Measurements from ENCODE around the gene A4GALT.
"Not testable (repeated sequence)": the region's sequence is repeated elsewhere in the genome, so short reads cannot be mapped to it uniquely, and the experiment has no call there.

Gene A4GALT

DNA sequence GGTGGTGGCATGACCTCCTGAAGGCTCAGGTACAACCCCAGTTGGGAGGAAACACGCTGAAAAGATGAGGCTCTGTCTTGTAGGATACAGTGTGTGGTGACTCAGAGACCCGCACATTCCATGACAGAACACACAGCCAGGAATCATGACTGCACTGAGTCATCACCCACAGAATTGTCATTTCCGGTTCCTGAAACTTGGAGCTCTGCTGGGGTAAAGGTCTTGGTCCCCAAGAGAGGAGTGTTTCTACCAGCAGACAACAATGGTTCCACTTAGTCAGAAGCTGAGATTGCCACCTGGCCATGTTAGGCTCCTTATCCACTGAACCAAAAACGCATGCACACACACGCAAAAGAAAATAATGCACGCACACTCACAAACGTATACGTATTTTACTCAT lies 40.0 kb downstream of the A4GALT start:
- no peak for DNase-seq

DNA sequence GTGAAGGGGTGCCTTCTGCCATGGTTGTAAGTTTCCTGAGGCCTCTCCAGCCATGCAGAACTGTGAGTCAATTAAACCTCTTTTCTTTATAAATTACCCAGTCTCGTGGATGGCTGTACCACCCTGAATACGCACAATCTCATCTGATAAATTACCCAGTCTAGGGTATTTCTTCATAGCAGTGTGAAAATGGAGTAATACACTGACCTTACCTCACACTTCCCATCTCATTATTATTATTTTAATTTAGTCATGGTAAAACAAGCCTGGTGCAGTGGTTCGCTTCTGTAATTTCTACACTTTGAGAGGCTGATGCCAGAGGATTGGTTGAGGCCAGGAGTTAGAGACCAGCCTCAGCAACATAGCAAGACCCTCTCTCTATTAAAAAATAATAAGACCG lies 41.0 kb downstream of the A4GALT start:
- DNase-seq = no peak

GRCh38 chr22:42678894-42679293 lies 41.8 kb downstream of the A4GALT start:
- no peak for DNase-seq

DNA sequence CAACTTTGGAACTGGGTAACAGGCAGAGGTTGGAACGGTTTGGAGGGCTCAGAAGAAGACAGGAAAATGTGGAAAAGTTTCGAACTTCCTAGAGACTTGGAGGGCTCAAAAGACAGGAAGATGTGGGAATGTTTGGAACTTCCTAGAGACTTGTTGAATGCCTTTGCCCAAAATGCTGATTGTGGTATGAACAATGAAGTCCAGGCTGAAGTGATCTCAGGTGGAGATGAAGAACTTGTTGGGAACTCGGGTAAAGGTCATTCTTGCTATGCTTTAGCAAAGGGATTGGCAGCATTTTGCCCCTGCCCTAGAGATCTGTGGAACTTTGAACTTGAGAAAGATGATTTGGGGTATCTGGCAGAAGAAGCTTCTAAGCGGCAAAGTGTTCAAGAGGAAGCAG lies 42.7 kb downstream of the A4GALT start:
- not testable (repeated sequence) for DNase-seq

DNA sequence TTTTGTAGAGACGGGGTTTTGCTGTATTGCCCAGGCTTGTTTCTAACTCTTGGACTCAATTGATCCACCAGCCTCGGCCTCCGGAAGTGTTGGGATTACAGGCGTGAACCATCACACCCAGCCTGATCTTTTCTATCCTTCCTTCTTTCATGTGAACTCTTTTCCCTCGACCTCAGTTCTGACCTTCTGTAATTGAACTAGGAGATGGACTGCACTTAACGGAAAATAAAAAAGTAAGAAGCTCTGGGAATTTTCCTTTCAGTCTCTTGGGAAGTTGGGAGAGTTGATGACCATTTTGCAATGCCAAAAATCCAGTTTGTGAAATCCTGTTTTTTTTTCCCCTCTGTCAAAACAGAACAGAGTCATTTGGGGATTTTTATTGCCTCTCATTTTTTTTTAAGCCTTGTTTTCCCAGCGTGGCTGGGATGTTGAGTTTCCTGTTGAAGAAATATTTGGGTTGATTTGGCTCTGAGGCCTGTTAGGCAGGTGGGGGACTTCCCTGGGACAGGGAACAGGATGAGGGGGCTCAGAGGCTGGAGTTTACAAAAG lies 44.5 kb downstream of the A4GALT start:
- no peak for DNase-seq

GRCh38 chr22:42673898-42674401 lies 46.7 kb downstream of the A4GALT start:
- DNase-seq = no peak

- DNase-seq = not testable (repeated sequence)
Measured at GRCh38 chr22:42673071-42673470, 47.6 kb downstream of the A4GALT start.

- no peak for DNase-seq
Measured at GRCh38 chr22:42670921-42671709, 49.6 kb downstream of the A4GALT start.

DNA sequence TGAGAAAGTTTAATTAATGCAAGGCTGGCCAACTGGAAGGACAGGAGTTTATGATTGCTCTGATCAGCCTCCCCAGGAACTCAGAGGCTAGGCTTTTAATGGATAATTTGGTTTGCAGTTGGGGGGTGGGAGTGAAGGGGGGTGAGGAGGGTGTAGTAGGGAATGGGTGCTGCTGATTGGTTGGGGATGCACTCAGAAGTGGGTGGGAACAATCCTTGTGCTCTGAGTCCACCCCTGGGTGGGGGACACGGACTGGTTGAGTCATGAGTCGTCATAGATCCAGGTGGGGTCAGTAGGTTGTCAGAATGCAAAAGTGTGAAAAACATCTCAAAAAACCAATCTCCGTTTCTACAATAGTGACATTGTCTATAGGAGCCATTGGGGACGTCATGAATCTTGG lies 50.6 kb downstream of the A4GALT start:
- no peak for DNase-seq

DNA sequence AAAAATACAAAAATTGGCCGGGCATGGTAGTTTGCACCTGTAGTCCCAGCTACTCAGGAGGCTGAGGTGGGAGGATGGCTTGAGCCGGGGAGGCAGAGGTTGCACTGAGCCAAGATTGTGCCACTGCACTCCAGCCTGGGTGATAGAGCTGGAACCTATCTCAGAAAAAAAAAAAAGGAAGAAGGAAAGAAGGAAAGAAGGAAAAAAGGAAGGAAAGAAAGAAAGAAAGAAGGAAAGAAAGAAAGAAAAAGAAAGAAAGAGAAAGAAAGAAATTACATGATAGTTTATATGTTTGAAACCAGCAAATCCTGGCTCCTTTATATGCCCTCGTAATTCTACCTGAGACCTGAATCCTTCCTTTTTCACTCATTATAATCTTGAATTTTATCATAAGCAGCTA lies 54.3 kb downstream of the A4GALT start:
- DNase-seq = not testable (repeated sequence)

- DNase-seq = no peak
Measured at GRCh38 chr22:42664976-42665831, 55.5 kb downstream of the A4GALT start.

DNA sequence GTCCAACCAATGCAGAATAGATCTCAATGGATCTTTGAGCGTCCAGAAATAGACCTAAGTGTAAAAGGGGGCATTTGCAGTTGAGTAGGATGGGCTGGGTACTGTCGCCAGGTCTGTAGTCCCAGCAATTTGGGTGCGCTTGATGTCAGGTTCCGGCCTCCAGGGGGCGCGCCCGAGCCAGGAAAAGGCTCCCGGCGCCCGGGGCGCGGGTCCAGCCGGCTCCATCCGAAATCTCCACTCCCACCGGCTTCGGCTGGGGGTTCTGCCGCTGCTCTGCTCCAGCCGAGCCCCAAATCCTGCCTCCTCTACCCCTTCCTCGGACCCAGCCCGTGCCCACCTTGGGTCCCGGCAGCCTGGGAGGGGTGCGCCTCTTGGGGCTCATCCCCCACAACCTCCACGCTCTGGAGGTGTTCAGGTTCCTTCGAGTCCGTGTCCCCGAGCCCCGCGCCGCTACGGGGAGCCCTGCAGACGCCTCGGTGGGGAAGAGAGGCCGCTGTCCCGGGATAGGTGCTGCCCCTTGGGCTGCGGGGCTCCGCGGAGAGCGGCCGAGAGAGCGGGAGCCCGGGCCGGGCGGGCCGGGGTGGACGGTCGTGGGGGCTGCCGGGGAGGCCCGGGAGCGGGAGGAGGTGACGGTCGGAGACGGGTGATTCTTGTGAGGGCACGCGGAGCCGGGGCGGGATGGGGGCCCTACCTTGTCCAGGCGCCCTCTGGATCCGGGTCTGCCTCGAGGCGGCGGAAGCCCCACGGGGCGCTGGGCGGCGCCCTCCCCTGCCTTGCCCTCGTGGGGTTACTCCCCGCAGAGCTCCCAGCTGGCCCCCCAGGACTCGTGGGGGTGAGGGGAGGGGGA lies 58.5 kb downstream of the A4GALT start:
- DNase-seq = peak; percentile 80

- no peak for DNase-seq
Measured at GRCh38 chr22:42656578-42656977, 64.1 kb downstream of the A4GALT start.

- no peak for DNase-seq
Measured at GRCh38 chr22:42655693-42656092, 65.0 kb downstream of the A4GALT start.

DNA sequence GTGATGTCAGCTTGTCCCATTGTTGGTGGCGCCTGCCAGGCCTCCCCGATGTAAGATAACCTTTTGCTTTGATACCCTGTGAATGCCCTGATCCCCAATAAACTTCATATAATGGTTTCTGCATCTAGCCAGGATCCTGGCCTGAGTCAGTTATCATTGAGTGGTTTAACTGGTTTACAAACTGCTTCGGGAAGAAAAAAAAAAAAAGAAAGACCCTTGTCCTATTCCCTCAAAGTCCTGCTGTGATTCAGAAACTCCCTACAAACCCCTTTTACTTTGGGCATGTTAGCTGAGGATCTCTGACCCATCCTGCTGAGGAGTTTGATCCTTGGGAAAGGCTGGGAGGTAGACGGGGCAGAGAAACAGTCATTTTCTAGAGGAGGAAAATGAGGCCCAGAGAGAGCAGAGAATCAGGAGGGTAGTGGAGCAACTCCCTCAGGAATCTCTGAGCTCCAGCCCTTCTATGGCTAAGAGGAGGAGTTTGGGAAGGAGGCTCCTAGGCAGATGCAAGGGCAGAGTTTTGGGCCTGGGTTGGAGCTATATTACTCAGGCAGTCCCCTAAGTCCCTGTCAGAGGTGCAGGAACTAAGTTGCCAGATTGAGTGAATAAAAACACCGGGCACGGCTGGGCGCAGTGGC lies 66.1 kb downstream of the A4GALT start:
- no peak for DNase-seq

- no peak for DNase-seq
Measured at GRCh38 chr22:42653999-42654398, 66.7 kb downstream of the A4GALT start.

DNA sequence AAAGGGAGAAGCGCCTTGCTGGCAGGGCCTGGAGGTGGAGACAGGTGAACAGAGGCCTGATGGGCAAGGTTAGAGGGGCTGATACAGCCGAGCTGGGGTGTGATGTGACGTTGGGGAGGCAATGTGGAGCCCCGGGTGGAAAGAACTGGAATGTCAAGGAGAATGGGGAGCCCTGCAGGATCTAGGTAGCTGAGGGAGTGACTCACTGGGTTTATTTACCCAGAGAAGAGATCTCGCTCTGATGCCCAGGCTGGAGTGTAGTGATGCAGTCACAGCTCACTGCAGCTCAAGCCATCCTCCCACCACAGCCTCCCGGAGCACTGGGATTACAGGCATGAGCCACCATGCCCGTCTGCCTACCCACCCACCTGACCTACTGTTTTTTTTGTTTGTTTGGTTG lies 69.5 kb downstream of the A4GALT start:
- no peak for DNase-seq

GRCh38 chr22:42649246-42650099 lies 71.2 kb downstream of the A4GALT start, which contains the start of gene CYB5R3:
CYB5R3 (minus strand) TSS chr22:42649392; CDS start chr22:42649315, 77 bp downstream.
- peak; percentile 81 for DNase-seq

DNA sequence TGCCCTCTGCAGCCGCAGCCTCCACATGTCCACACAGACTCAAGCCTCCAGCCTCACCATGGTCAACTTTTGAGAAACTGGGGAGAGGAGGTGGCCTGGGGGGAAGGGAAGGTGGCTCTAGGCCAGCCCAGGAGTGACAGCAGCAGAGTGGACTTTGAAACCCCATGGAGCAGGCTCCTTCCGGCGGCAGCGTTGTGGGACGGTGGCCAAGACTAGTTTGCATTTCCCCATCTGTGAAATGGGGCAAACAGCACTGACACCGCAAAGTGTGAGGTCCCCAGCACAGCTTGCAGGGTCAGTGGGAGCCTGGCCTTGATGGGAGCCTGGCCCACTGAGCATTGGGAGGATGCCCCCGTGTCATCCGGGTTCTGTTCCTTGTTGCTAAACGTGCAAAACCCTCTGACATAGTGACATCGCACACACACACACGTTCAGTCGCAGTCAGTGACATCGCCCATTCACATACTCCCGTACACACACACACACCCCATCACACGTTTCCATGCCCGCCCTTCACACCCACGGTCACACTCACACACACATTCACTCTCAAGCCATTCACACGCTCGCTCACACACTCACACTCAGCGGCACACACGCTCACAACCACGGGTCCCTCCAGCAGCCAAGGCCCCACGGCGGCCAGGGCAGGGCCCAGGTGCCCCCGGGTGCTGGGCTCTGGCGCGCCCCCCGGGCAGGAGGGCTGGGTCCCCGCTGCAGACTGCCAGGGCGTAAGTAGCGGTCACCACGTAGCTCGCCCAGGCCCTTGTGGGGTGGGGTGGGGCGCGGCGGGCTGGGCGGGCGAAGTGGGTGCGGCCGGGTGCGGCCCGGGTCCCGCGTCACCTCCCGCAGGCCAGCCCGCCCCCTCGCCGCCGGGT lies 72.1 kb downstream of the A4GALT start:
- peak; percentile 50 for DNase-seq

DNA sequence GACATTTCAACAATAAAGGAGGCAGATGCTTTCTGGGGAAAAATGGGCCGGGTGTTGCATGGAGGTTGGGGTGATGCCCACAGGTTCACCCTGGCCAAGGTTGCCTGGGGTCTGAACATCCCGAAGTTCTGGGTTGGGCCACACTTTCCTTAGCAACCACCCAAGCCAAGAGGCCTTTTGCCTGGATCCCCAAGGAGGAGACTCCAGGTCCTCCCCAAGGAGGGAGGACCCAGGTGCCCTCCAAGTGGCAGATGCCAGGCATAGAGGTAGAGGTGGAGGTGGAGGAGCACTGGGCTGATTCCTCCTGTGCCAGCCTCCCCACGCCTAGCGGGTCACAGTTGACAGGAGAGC lies 72.7 kb downstream of the A4GALT start:
- no peak for DNase-seq
